H54 (cell line): ENCODE results near the gene FXR1.
"Not testable (repeated sequence)": the region's sequence is repeated elsewhere in the genome, so short reads cannot be mapped to it uniquely, and the experiment has no call there.

Experiments
- DNase-seq: peaks from one replicate; pipeline ENCODE4 v3.0.0; 2011; ENCODE audit warnings: low spot score, mixed read lengths; ENCODE audit not compliant: insufficient read length
- FAIRE-seq: peaks from 3 replicates; lab custom pipeline; 2011; peaks lifted over from hg19 to GRCh38; lab: Jason Lieb, UNC
- POLR2A ChIP-seq: IDR thresholded peaks from 2 replicates; pipeline ENCODE4 v1.6.1; 2011; ENCODE audit warnings: low read depth, mild to moderate bottlenecking, low read length

FXR1 gene

GRCh38 chr3:180912304-180913296 lies at the start of gene FXR1:
TSS of gene FXR1 (plus strand) at chr3:180912670. CDS start at chr3:180912686, 16 bp downstream.
- peak; percentile 59 for TF ChIP-seq POLR2A
- peak; percentile 99 for FAIRE-seq

GRCh38 chr3:180870008-180870699 lies 42.3 kb upstream of the FXR1 start:
- FAIRE-seq (no peak), DNase-seq (no peak)
- TF ChIP-seq POLR2A = no peak

More at GRCh38 chr3:180912304-180913296, at the start of gene FXR1:
- peak; percentile 89 for DNase-seq

DNA sequence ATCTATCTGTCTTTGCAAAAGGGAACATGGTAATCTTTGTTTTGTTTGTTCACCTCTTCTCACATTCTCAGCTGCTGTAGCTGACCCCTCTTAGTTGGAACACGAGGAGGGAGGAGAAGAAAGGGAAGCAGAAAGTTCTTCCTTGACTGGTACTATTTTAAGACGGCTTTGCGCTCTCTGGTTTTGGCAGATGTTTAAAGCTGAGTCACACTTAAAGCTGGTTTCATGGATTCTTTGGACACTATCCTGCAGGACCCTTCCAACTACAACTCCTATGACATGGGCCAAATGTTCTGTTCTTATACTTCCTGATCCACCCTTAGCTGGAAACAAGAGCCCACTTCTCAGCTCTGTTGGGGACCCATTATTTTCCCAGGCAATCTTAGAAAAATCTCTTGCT lies 40.6 kb upstream of the FXR1 start:
- DNase-seq = no peak
- no peak for TF ChIP-seq POLR2A

GRCh38 chr3:180872430-180872829 lies 40.0 kb upstream of the FXR1 start:
- not testable (repeated sequence) for DNase-seq, FAIRE-seq

More for the DNA sequence above, 40.6 kb upstream of the FXR1 start:
- FAIRE-seq = no peak

- TF ChIP-seq POLR2A = no peak
- FAIRE-seq (no peak), DNase-seq (no peak)
Observed at GRCh38 chr3:180875124-180875698, 37.3 kb upstream of the FXR1 start.

GRCh38 chr3:180881065-180881801 lies 31.2 kb upstream of the FXR1 start:
- DNase-seq (no peak), FAIRE-seq (no peak)
- no peak for TF ChIP-seq POLR2A

DNA sequence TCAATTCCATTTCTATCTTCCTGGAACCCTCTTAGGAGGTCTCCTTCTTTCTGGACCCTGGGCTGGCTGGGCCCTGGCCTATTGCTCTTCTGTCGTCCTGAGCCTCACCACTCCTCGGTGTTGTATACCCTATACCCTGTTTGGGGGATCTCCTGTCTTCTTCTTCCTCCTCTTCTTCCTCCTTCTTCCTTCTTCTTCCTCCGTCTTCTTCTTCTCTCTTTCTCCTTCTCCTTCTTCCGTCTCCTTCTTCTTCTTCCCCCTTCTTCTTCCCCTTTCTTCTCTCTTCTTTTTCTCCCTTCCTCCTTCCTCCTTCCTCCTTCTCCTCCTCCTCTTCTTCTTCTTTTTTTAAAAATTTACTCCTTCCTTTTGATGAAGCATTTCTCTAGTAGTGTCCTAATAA lies 30.4 kb upstream of the FXR1 start:
- FAIRE-seq = no peak
- no peak for DNase-seq
- TF ChIP-seq POLR2A = no peak

GRCh38 chr3:180888992-180889560 lies 23.4 kb upstream of the FXR1 start:
- DNase-seq (no peak), FAIRE-seq (no peak)
- TF ChIP-seq POLR2A = no peak

DNA sequence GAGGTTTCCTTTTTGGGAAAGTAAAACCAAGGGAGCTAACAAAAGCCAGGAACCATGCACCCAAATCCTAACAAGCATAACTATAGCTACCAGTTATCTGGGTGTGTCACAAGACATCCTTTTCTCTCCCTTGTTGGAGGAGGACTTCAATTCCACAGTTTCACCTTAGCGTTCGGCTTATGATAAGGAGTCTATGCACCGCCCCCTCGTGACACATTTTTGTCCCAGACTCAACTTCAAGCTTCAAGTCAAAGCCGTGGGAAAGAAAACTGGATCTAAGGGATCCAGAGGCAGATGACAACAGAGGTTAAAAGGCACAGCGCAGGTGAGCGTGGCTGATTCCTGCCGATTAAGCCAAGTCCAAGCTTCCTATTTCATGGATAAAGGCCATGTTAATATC lies 13.9 kb upstream of the FXR1 start:
- no peak for FAIRE-seq
- no peak for DNase-seq
- TF ChIP-seq POLR2A = no peak

DNA sequence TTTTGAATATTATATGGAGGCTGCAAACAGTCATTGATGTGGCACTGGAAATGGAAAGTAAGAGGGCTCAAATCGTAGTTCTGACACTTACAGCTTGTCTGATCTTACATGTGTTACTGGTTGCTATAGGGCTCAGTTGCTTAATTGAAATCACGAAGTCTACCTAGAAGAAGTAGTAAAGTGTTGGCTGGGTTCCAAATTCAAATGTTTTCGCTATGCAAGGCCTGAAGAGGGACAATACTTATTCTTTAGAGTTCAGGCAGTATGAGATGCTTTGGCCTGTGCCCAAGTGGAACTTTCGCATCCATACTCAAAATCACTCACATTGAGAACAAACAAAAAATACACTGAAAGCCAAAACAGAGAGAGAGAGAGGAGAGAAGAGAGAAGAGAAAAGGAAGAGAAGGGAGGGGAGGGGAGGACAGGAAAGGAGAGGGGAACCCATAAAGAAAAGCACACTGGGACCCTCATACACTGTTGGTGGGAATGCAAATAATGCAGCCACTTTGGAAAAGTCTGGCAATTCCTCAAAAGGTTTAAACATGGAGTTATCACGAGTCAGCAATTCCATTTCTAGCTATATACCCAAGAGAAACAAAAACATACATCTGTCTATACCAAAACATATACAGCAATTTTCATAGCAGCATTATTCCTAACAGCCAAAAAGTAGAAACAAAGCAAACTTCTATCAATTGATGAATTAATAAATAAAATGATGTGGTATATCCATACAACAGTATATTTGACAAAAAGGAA lies 2.9 kb upstream of the FXR1 start:
- TF ChIP-seq POLR2A = no peak
- DNase-seq = no peak
- peak; percentile 43 for FAIRE-seq

- no peak for DNase-seq
- FAIRE-seq = no peak
- no peak for TF ChIP-seq POLR2A
Observed at GRCh38 chr3:180910823-180911222, 1.6 kb upstream of the FXR1 start.

DNA sequence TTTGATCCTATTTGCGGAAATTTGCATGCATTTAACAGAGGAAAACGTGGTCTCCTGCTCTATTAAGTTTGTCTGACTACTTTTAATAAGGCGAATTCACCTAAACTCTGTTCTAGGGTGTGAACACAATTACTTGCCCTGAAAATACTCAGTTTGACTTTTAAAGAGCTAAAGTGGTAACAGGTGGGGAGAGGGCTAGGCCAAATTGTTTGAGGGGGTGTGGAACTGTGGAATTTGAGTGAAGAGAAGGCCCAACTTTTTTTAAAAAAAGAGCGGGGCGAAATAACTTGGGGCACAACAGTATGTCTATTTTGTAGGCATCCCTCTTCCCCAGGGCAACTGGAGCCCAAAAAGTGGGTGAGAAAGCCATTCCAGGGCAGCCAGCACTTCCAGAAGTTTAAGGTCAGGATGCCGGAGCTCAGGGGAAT lies 580 bp upstream of the FXR1 start:
- DNase-seq = no peak
- peak; percentile 27 for FAIRE-seq

More for the DNA sequence above, 580 bp upstream of the FXR1 start:
- no peak for TF ChIP-seq POLR2A
